Measurements from ENCODE around the gene CCDC196.

DNA sequence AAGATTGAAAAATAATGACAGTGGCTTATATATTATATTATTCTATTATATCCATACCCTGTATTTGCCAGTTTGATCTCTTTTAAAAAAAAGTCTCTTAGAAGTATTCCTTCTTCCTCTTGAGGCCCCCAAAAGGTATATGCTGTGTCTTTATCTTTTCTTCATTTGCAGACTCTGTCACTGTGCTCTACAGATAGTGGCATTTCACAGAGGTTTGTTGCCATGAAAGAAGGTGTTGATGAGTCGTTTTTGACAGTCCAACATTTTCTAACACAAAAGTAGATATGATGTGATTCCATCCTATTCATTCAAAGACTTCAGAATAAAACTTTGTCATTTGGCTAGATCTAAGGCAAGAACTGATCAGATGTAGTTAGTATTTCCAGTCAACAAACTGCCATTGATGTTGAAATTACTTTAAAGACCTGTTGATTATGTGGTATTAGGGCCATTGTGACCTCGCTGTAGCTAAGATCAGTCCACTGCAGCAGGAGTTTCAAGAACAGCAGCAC, at the start of gene CCDC196:
- TF ChIP-seq FOXA1 (IDR thresholded peaks at IDR 0.05) (no peak), SP1 (IDR thresholded peaks at IDR 0.05) (no peak), FOXK2 (IDR thresholded peaks at IDR 0.05) (no peak), CTBP1 (IDR thresholded peaks at IDR 0.05; ENCODE audit: borderline replicate concordance) (no peak), TARDBP (IDR thresholded peaks at IDR 0.05) (no peak), FOXM1 (IDR thresholded peaks at IDR 0.05; ENCODE audit: borderline replicate concordance) (no peak), ELF4 (IDR thresholded peaks at IDR 0.05) (no peak)
- TF ChIP-seq, protein P1, sequence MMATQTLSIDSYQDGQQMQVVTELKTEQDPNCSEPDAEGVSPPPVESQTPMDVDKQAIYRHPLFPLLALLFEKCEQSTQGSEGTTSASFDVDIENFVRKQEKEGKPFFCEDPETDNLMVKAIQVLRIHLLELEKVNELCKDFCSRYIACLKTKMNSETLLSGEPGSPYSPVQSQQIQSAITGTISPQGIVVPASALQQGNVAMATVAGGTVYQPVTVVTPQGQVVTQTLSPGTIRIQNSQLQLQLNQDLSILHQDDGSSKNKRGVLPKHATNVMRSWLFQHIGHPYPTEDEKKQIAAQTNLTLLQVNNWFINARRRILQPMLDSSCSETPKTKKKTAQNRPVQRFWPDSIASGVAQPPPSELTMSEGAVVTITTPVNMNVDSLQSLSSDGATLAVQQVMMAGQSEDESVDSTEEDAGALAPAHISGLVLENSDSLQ (IDR thresholded peaks at IDR 0.05) = no peak
